ENCODE measurements around the gene SLC18B1. TPM values are rescaled to one million over a fixed set of nuclear protein-coding genes. Genes with fewer than 3 reads are reported as not detected.

SLC18B1 gene
- polyA plus RNA-seq, 1 of the 3 experiments (the other 2 are of a cell fraction) = 1.2 TPM

DNA sequence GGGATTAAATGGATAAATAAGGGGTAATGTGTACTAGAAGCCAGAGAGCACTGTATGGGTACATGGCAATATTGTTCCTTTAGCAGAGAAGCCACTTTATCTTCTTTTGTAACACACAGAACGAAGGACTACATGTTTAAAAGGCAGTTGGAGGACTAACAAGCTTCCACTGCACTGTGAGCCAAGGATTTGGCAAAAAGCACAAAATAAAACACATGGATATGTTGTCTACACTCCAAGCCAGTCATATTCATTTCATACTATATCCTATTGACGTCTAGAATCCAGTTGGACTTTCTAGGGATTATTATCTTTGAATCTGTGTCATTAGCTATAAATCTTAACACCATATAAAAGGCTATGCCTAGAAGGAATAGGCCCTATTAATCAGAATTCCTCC is 3.0 kb downstream of the SLC18B1 start:
- H3K4me3 ChIP-seq (ENCODE audit: low read depth in 2 of 2, low read length in 1 of 2) = no peak overlapping the region
- no peak overlapping the region for H3K27ac ChIP-seq (ENCODE audit: low read depth in 2 of 2, low read length in 1 of 2)
- H3K4me2 ChIP-seq = no peak overlapping the region
- peaks cover 29% of the 10 kb centered on the region for H3K27me3 ChIP-seq (ENCODE audit: insufficient read depth)
- H3K9ac ChIP-seq = no peak overlapping the region
- no peaks in the 10 kb centered on the region; a peak in 1 of 4 replicates for H3K4me1 ChIP-seq (ENCODE audit: control insufficient read depth in 1 of 2, insufficient read depth in 2 of 2, low read depth in 1 of 2, low read length in 1 of 2)
- H2AFZ ChIP-seq (ENCODE audit: low read depth) = no peak overlapping the region
- H3K9me2 ChIP-seq = no peaks in the 10 kb centered on the region
- no peaks in the 10 kb centered on the region for H3K9me3 ChIP-seq
- no peak for DNase-seq
- ChIA-PET CTCF (interaction anchor here (1.0 kb wide), 1 partner anchor 265 kb away, joined by 6 read pairs; no protein-coding TSS in a partner anchor), POLR2A (no interaction called here)
- no peaks in the 10 kb centered on the region for H3K79me2 ChIP-seq (ENCODE audit: insufficient read depth)
- 17% methylated on average over 2 of the region's 2 CpGs for WGBS (ENCODE audit: low lambda C conversion rate)
- no peaks in the 10 kb centered on the region for H3F3A ChIP-seq (replicated peaks; ENCODE audit: insufficient read depth)
- TF ChIP-seq NFIC (IDR thresholded peaks at IDR 0.05; ENCODE audit: borderline replicate concordance) (no peak), RAD21 (IDR thresholded peaks at IDR 0.05; ENCODE audit: low read length) (no peak), EZH2phosphoT487 (IDR thresholded peaks at IDR 0.05; ENCODE audit: borderline replicate concordance, low read depth) (no peak), MXI1 (IDR thresholded peaks at IDR 0.05; ENCODE audit: low read depth, low read length) (no peak), ELF1 (IDR thresholded peaks at IDR 0.05) (no peak), FOSL2 (IDR thresholded peaks at IDR 0.05; ENCODE audit: borderline replicate concordance, low read depth) (no peak), CHD2 (IDR thresholded peaks at IDR 0.05; ENCODE audit: low read length, partially characterized antibody) (no peak), MEF2A (IDR thresholded peaks at IDR 0.05; ENCODE audit: borderline replicate concordance, low read depth) (no peak)
- TF ChIP-seq, protein P1, sequence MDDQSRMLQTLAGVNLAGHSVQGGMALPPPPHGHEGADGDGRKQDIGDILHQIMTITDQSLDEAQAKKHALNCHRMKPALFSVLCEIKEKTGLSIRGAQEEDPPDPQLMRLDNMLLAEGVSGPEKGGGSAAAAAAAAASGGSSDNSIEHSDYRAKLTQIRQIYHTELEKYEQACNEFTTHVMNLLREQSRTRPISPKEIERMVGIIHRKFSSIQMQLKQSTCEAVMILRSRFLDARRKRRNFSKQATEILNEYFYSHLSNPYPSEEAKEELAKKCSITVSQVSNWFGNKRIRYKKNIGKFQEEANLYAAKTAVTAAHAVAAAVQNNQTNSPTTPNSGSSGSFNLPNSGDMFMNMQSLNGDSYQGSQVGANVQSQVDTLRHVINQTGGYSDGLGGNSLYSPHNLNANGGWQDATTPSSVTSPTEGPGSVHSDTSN (IDR thresholded peaks at IDR 0.05) = no peak
- TF ChIP-seq, protein P2, sequence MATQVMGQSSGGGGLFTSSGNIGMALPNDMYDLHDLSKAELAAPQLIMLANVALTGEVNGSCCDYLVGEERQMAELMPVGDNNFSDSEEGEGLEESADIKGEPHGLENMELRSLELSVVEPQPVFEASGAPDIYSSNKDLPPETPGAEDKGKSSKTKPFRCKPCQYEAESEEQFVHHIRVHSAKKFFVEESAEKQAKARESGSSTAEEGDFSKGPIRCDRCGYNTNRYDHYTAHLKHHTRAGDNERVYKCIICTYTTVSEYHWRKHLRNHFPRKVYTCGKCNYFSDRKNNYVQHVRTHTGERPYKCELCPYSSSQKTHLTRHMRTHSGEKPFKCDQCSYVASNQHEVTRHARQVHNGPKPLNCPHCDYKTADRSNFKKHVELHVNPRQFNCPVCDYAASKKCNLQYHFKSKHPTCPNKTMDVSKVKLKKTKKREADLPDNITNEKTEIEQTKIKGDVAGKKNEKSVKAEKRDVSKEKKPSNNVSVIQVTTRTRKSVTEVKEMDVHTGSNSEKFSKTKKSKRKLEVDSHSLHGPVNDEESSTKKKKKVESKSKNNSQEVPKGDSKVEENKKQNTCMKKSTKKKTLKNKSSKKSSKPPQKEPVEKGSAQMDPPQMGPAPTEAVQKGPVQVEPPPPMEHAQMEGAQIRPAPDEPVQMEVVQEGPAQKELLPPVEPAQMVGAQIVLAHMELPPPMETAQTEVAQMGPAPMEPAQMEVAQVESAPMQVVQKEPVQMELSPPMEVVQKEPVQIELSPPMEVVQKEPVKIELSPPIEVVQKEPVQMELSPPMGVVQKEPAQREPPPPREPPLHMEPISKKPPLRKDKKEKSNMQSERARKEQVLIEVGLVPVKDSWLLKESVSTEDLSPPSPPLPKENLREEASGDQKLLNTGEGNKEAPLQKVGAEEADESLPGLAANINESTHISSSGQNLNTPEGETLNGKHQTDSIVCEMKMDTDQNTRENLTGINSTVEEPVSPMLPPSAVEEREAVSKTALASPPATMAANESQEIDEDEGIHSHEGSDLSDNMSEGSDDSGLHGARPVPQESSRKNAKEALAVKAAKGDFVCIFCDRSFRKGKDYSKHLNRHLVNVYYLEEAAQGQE (IDR thresholded peaks at IDR 0.05; ENCODE audit: low read depth, low read length) = no peak
- no peaks in the 10 kb centered on the region for H4K20me1 ChIP-seq (ENCODE audit: insufficient read depth)
- H3K36me3 ChIP-seq (replicated peaks in 1 of 2; ENCODE audit: control insufficient read depth in 1 of 2, insufficient read depth in 2 of 2, low read length in 1 of 2) = no peaks in the 10 kb centered on the region

DNA sequence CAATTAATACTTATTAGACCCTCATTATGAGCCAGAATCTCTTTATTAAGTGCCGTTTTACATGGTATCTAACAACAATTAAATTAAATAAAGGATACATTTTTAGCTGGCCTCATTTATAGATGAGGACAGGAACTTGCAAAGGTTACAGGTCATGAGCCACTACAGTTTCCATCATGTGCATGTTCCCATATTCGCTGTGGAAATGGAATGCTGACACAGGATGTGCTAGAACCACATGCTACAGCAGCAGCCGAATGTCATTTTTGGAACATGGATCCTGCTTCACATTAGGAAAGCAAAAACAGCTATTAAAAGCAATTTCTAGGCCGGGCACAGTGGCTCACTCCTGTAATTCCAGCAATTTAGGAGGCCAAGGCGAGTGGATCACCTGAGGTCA is 5.9 kb downstream of the SLC18B1 start:
- Histone ChIP-seq H3K36me3 (replicated peaks in 1 of 2; ENCODE audit: control insufficient read depth in 1 of 2, insufficient read depth in 2 of 2, low read length in 1 of 2) (no peaks in the 10 kb centered on the region), H3K4me3 (ENCODE audit: low read depth in 2 of 2, low read length in 1 of 2) (no peak overlapping the region), H3K27ac (ENCODE audit: low read depth in 2 of 2, low read length in 1 of 2) (no peak overlapping the region), H3K4me1 (ENCODE audit: control insufficient read depth in 1 of 2, insufficient read depth in 2 of 2, low read depth in 1 of 2, low read length in 1 of 2) (0 out of 4 replicates have a peak, but pooled peaks cover 0 to 3% of the 10 kb centered on the region in 2 experiments), H3K4me2 (no peak overlapping the region), H3F3A (replicated peaks; ENCODE audit: insufficient read depth) (no peaks in the 10 kb centered on the region), H3K9ac (no peak overlapping the region), H3K9me2 (no peaks in the 10 kb centered on the region), H3K9me3 (no peaks in the 10 kb centered on the region), H3K27me3 (ENCODE audit: insufficient read depth) (peaks cover 34% of the 10 kb centered on the region), H2AFZ (ENCODE audit: low read depth) (no peak overlapping the region), H4K20me1 (ENCODE audit: insufficient read depth) (no peaks in the 10 kb centered on the region), H3K79me2 (ENCODE audit: insufficient read depth) (no peaks in the 10 kb centered on the region)
- DNase-seq = no peak
- POLR2A ChIA-PET = no interaction called here
- WGBS (ENCODE audit: low lambda C conversion rate) = 20% methylated on average over 5 of the region's 5 CpGs
- CTCF ChIA-PET = interaction anchor here (1.2 kb wide), 1 partner anchor 122 kb away, joined by 3 read pairs; no protein-coding TSS in a partner anchor
- TF ChIP-seq EZH2phosphoT487 (IDR thresholded peaks at IDR 0.05; ENCODE audit: borderline replicate concordance, low read depth) (no peak), EP300 (IDR thresholded peaks at IDR 0.05; ENCODE audit: borderline replicate concordance in 1 of 2, low read depth in 1 of 2, low read length in 1 of 2) (no peak), TCF12 (IDR thresholded peaks at IDR 0.05) (no peak), SIN3A (IDR thresholded peaks at IDR 0.05; ENCODE audit: borderline replicate concordance, low read depth, low read length) (no peak), TEAD4 (IDR thresholded peaks at IDR 0.05; ENCODE audit: borderline replicate concordance, insufficient read depth) (no peak), SMC3 (IDR thresholded peaks at IDR 0.05; ENCODE audit: low read depth, low read length) (no peak), GABPA (IDR thresholded peaks at IDR 0.05; ENCODE audit: low read depth) (no peak), ELF1 (IDR thresholded peaks at IDR 0.05) (no peak), NRF1 (IDR thresholded peaks at IDR 0.05; ENCODE audit: low read depth, low read length) (no peak), RFX5 (IDR thresholded peaks at IDR 0.05; ENCODE audit: low read length) (no peak), TAF1 (IDR thresholded peaks at IDR 0.05; ENCODE audit: borderline replicate concordance, low read depth, low read length) (no peak), CHD2 (IDR thresholded peaks at IDR 0.05; ENCODE audit: low read length, partially characterized antibody) (no peak), RXRA (IDR thresholded peaks at IDR 0.05; ENCODE audit: borderline replicate concordance, low read depth) (no peak)
- TF ChIP-seq, protein P1 (IDR thresholded peaks at IDR 0.05) = no peak
- TF ChIP-seq, protein P3, sequence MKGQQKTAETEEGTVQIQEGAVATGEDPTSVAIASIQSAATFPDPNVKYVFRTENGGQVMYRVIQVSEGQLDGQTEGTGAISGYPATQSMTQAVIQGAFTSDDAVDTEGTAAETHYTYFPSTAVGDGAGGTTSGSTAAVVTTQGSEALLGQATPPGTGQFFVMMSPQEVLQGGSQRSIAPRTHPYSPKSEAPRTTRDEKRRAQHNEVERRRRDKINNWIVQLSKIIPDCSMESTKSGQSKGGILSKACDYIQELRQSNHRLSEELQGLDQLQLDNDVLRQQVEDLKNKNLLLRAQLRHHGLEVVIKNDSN (IDR thresholded peaks at IDR 0.05; ENCODE audit: borderline replicate concordance, low read depth) = no peak
- TF ChIP-seq, protein P4, sequence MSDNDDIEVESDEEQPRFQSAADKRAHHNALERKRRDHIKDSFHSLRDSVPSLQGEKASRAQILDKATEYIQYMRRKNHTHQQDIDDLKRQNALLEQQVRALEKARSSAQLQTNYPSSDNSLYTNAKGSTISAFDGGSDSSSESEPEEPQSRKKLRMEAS (IDR thresholded peaks at IDR 0.05; ENCODE audit: low read depth) = no peak

Data from SK-N-SH (cell line).